Articular chondrocyte of knee joint (primary cell): ENCODE results near the gene EGR2. TPM values are rescaled to one million over a fixed set of nuclear protein-coding genes. Genes with fewer than 3 reads are reported as not detected.

ENCODE experiments used
- total RNA-seq: library from RNA; depleted of rRNA; stranded (reverse); fragments of >200 nt; gene quantifications from 2 replicates; pipeline ENCODE4 v1.2.3, GENCODE V29; 2012

EGR2 gene
- total RNA-seq, result 0.13 and 0.86 TPM in 2 replicates

GRCh38 chr10:62816331-62817120 lies at the start of gene EGR2:
Gene EGR2 (minus strand): TSS chr10:62816366. CDS start chr10:62816029, 337 bp downstream.

GRCh38 chr10:62804356-62805230 lies 11.6 kb downstream of the EGR2 start, which contains the start of gene ADO:
Gene ADO (plus strand): TSS chr10:62804720. CDS start chr10:62805060, 340 bp downstream.

Other genes starting within 250 kb of the EGR2 start
- 21.0 and 24.2 TPM in 2 replicates for gene ADO, start 11.6 kb downstream of the EGR2 start, total RNA-seq